Activated T-cell treated with anti-CD3 and anti-CD28 coated beads, Interleukin-2, amount 50 U/mL, for 72 hours (primary cell): ENCODE data around the gene MYO10. TPM values are rescaled to one million over a fixed set of nuclear protein-coding genes. Genes with fewer than 3 reads are reported as not detected.
"Not testable (repeated sequence)": the region's sequence is repeated elsewhere in the genome, so short reads cannot be mapped to it uniquely, and the experiment has no call there.

Experiments used
- ATAC-seq, 2 donors: fragments of 150-1000 bp; cut with Tn5 transposase; replicated peaks in 1 of 2; 2 replicates each; pipeline ENCODE4 v1.10.0; 2021; ENCODE audit warnings: moderate library complexity in 2 of 2, mild to moderate bottlenecking in 1 of 2
- DNase-seq, 2 donors: peaks; one replicate each; pipeline ENCODE4 v3.0.0; 2021 to 2022; ENCODE audit warnings: mixed read lengths in 1 of 2
- H3K27ac Mint-ChIP-seq: one replicate; pipeline ENCODE4 v1.8.0; 2022; ENCODE audit warnings: mild to moderate bottlenecking, moderate library complexity, mixed read lengths
- H3K27me3 Mint-ChIP-seq: one replicate; pipeline ENCODE4 v1.8.0; 2022; ENCODE audit warnings: low read depth, mixed read lengths
- H3K36me3 Mint-ChIP-seq, 2 donors: one replicate each; pipeline ENCODE4 v1.8.0; 2022; ENCODE audit warnings: mixed read lengths in 2 of 2, mild to moderate bottlenecking in 1 of 2; ENCODE audit not compliant: insufficient read depth in 2 of 2
- H3K4me1 Mint-ChIP-seq: one replicate; pipeline ENCODE4 v1.8.0; 2022; ENCODE audit warnings: low read depth, mixed read lengths
- H3K4me3 Mint-ChIP-seq, 2 donors: one replicate each; pipeline ENCODE4 v1.8.0; 2022; ENCODE audit warnings: mild to moderate bottlenecking in 2 of 2, mixed read lengths in 2 of 2, moderate library complexity in 2 of 2
- H3K9me3 Mint-ChIP-seq, 2 donors: one replicate each; pipeline ENCODE4 v1.8.0; 2022; ENCODE audit warnings: mixed read lengths in 2 of 2
- total RNA-seq, 2 donors: library from RNA; stranded (reverse); gene quantifications; one replicate each; pipeline ENCODE4 v1.2.3, GENCODE V29; 2022

Gene MYO10
- total RNA-seq, 2 donors from 2014 or later, result 0.43 to 0.97 TPM

GRCh38 chr5:16776611-16777251 lies 159.4 kb downstream of the MYO10 start:
- Mint-ChIP-seq H3K27ac (no peak overlapping the region), H3K4me1 (no peaks in the 10 kb centered on the region), H3K9me3 (no peaks in the 10 kb centered on the region), H3K36me3 (no peaks in the 10 kb centered on the region), H3K4me3 (no peak overlapping the region), H3K27me3 (peaks cover 4% of the 10 kb centered on the region)
- ATAC-seq (no peak), DNase-seq (no peak)

GRCh38 chr5:16774806-16775205 lies 161.3 kb downstream of the MYO10 start:
- H3K4me3 Mint-ChIP-seq, result no peak overlapping the region
- DNase-seq (no peak), ATAC-seq (no peak)
- H3K36me3 Mint-ChIP-seq, result no peaks in the 10 kb centered on the region
- H3K4me1 Mint-ChIP-seq, result no peaks in the 10 kb centered on the region
- H3K9me3 Mint-ChIP-seq, result no peaks in the 10 kb centered on the region
- H3K27me3 Mint-ChIP-seq, result no peaks in the 10 kb centered on the region
- no peak overlapping the region for H3K27ac Mint-ChIP-seq

DNA sequence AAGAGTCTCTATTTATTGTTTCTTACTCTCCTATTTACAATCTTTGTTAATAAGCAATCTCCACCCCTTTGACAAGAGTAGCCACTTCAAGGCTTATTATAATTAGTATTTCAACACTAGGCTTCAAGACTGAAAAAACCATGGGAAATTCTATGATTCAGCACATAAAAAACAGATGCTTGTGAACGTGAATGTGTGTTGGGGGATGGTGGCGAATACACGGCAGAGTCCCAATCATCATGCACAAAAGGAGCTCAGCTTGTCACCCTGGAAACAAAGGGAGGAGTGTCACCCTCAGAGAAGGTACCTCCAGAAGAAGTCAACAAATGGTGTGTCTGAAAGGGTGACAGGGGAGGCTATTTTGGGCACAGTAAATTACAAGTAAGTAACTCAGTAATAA lies 162.1 kb downstream of the MYO10 start:
- no peak overlapping the region for H3K27ac Mint-ChIP-seq

DNA sequence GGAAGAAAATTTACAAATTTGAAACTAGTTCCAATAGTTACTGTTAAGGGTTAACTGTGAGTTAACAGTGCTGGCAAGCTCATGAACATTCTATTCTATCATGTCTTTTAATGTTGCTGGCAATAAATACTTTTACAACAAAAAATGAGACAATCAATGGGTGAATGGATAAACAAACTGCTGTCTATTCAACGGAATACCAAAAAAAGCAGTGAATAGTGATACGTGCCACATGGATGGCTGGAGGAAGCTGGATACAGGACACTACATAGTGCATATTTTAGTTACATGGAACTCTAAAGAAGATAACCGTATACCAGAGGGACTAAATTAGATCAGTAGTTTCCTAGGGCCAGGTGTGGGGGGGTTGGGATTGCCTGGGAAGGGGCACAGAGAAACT lies 163.5 kb downstream of the MYO10 start:
- Mint-ChIP-seq H3K9me3 (no peaks in the 10 kb centered on the region), H3K36me3 (no peaks in the 10 kb centered on the region), H3K4me1 (no peaks in the 10 kb centered on the region), H3K27me3 (no peaks in the 10 kb centered on the region), H3K27ac (no peak overlapping the region), H3K4me3 (no peak overlapping the region)
- DNase-seq (no peak), ATAC-seq (no peak)

More for the DNA sequence above, 162.1 kb downstream of the MYO10 start:
- Mint-ChIP-seq H3K4me1 (no peaks in the 10 kb centered on the region), H3K36me3 (no peaks in the 10 kb centered on the region), H3K27me3 (no peaks in the 10 kb centered on the region), H3K9me3 (no peaks in the 10 kb centered on the region), H3K4me3 (no peak overlapping the region)
- ATAC-seq, result no peak
- DNase-seq, result no peak

DNA sequence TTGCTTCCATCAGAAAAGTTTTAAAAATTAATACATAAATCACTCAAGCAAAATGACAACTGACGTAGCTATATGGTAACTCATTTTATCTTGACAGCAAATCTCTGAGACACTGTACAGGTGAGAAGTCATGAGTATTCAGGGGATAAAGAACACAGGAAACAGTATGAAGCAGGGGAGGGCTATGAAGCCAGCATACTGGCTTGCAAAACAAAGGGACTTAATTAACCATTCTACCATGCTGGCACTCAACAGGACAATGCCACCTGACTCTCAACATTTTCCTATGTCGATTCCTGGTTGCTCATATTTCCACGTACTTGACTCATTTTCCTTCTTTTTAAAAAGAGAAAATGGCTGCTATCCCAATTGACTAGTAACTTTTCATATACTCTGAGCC lies 167.9 kb downstream of the MYO10 start:
- Mint-ChIP-seq H3K9me3 (no peaks in the 10 kb centered on the region), H3K4me3 (no peak overlapping the region), H3K4me1 (no peaks in the 10 kb centered on the region), H3K27ac (no peak overlapping the region), H3K27me3 (no peaks in the 10 kb centered on the region), H3K36me3 (no peaks in the 10 kb centered on the region)
- ATAC-seq (no peak), DNase-seq (no peak)

DNA sequence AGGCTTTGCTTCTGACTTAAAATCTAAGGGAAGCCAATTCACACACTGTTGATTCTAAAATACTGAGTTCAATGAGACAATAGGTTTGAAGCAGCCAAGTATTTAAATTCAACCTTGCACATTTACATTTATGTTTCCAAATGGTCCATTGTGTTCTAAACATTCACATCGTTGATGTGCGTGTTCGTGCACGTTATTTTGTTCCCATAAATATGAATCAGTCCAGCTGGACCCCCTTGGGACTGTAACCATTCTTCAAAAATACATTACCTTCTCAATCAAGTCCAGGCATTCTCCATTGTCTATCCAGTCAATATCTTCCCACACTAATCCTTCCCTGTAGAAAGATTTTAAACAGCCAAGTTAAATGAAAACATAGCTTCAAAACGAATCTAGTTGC lies 172.9 kb downstream of the MYO10 start:
- peaks cover 9% of the 10 kb centered on the region for H3K4me1 Mint-ChIP-seq
- no peaks in the 10 kb centered on the region for H3K36me3 Mint-ChIP-seq
- no peaks in the 10 kb centered on the region for H3K9me3 Mint-ChIP-seq
- DNase-seq (no peak), ATAC-seq (no peak)
- H3K27ac Mint-ChIP-seq, result no peak overlapping the region
- H3K27me3 Mint-ChIP-seq, result no peaks in the 10 kb centered on the region
- no peak overlapping the region for H3K4me3 Mint-ChIP-seq

- peak; percentile 59 to 70 for ATAC-seq
- peaks cover 9% of the 10 kb centered on the region for H3K4me1 Mint-ChIP-seq
- peak overlapping the region; percentile 14 to 47 for H3K4me3 Mint-ChIP-seq
- H3K36me3 Mint-ChIP-seq, result no peaks in the 10 kb centered on the region
- H3K27me3 Mint-ChIP-seq, result no peaks in the 10 kb centered on the region
- H3K9me3 Mint-ChIP-seq, result no peaks in the 10 kb centered on the region
- peak; percentile 13 to 24 for DNase-seq
- H3K27ac Mint-ChIP-seq, result no peak overlapping the region
Measured at GRCh38 chr5:16759147-16759773, 176.8 kb downstream of the MYO10 start.

GRCh38 chr5:16757989-16758501 lies 178.0 kb downstream of the MYO10 start:
- Mint-ChIP-seq H3K4me1 (peaks cover 9% of the 10 kb centered on the region), H3K27me3 (no peaks in the 10 kb centered on the region), H3K9me3 (no peaks in the 10 kb centered on the region), H3K27ac (peak overlapping the region; percentile 7), H3K36me3 (no peaks in the 10 kb centered on the region), H3K4me3 (no peak overlapping the region)
- DNase-seq (no peak), ATAC-seq (no peak)

GRCh38 chr5:16757577-16757976 lies 178.5 kb downstream of the MYO10 start:
- not testable (repeated sequence) for H3K4me3 Mint-ChIP-seq, H3K27ac Mint-ChIP-seq, ATAC-seq, DNase-seq, H3K27me3 Mint-ChIP-seq, H3K4me1 Mint-ChIP-seq, H3K36me3 Mint-ChIP-seq, H3K9me3 Mint-ChIP-seq

GRCh38 chr5:16757146-16757545 lies 178.9 kb downstream of the MYO10 start:
- Mint-ChIP-seq H3K27me3 (no peaks in the 10 kb centered on the region), H3K9me3 (no peaks in the 10 kb centered on the region), H3K4me1 (peaks cover 9% of the 10 kb centered on the region), H3K27ac (no peak overlapping the region), H3K36me3 (no peaks in the 10 kb centered on the region), H3K4me3 (no peak overlapping the region)
- no peak for ATAC-seq
- no peak for DNase-seq

GRCh38 chr5:16756692-16757091 lies 179.4 kb downstream of the MYO10 start:
- ATAC-seq, result no peak
- Mint-ChIP-seq H3K36me3 (no peaks in the 10 kb centered on the region), H3K4me3 (no peak overlapping the region), H3K27ac (no peak overlapping the region), H3K9me3 (no peaks in the 10 kb centered on the region), H3K4me1 (peaks cover 9% of the 10 kb centered on the region), H3K27me3 (no peaks in the 10 kb centered on the region)
- no peak for DNase-seq

- no peak overlapping the region for H3K27ac Mint-ChIP-seq
- ATAC-seq (no peak), DNase-seq (no peak)
- H3K9me3 Mint-ChIP-seq, result no peaks in the 10 kb centered on the region
- H3K36me3 Mint-ChIP-seq, result no peaks in the 10 kb centered on the region
- no peaks in the 10 kb centered on the region for H3K27me3 Mint-ChIP-seq
- peaks cover 9% of the 10 kb centered on the region for H3K4me1 Mint-ChIP-seq
- H3K4me3 Mint-ChIP-seq, result no peak overlapping the region
Measured at GRCh38 chr5:16755641-16756040, 180.4 kb downstream of the MYO10 start.

DNA sequence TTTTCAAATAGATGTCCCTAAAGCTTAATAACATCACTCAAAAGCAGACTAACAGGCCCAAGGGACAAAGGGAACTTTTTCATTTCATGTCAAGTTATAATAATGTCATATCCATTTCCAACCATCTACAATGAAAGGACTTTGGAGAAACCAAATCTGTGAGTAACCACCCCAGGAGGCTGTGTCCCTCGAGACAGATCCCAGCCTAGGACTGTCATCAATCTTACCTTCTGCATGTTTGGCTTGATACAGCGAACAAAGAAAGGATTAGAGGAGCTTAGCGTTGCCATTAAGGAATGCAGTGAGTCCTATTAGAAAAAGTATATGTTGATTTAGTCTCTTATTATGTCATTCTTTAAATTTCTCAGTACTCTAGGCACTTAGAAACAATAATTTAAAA lies 181.5 kb downstream of the MYO10 start:
- Mint-ChIP-seq H3K9me3 (no peaks in the 10 kb centered on the region), H3K27me3 (no peaks in the 10 kb centered on the region)
- no peak for ATAC-seq

GRCh38 chr5:16754086-16754485 lies 182.0 kb downstream of the MYO10 start:
- H3K4me1 Mint-ChIP-seq, result peaks cover 1% of the 10 kb centered on the region
- no peaks in the 10 kb centered on the region for H3K27me3 Mint-ChIP-seq
- no peak for DNase-seq
- no peak overlapping the region for H3K27ac Mint-ChIP-seq
- ATAC-seq, result no peak
- H3K4me3 Mint-ChIP-seq, result no peak overlapping the region
- no peaks in the 10 kb centered on the region for H3K9me3 Mint-ChIP-seq
- no peaks in the 10 kb centered on the region for H3K36me3 Mint-ChIP-seq

More for the DNA sequence above, 181.5 kb downstream of the MYO10 start:
- DNase-seq, result no peak
- H3K4me1 Mint-ChIP-seq, result peaks cover 6% of the 10 kb centered on the region
- H3K4me3 Mint-ChIP-seq, result no peak overlapping the region
- no peak overlapping the region for H3K27ac Mint-ChIP-seq
- no peaks in the 10 kb centered on the region for H3K36me3 Mint-ChIP-seq
